Measurements from ENCODE around the gene CDH23.

DNA sequence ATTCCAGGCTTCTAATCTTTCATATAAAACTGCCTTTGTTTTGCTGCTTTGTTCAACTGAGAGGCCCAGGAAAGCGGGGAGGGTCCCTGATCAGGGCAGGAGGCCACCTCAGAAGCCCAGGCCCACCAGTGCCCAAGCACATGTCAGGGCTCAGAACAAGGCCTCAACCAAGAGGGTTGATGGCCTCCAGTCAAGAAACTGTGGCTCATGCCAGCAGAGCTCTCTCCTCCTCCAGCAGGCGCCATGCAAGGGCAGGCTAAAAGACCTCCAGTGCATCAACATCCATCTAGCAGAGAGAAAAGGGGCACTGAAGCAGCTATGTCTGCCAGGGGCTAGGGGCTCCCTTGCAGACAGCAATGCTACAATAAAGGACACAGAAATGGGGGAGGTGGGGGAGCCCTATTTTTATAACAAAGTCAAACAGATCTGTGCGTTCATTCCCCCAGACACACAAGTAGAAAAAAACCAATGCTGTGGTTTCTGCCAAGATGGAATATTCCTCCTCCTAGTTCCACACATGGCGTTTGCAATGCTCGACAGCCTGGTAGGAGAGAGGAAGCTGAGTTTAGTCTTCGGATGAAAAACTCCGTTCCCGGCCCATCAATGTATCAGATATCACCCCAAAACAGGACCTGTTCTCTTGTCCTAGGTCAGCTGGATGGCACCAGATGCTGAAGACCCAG, 420.4 kb downstream of the CDH23 start:
- TF ChIP-seq, protein P1, sequence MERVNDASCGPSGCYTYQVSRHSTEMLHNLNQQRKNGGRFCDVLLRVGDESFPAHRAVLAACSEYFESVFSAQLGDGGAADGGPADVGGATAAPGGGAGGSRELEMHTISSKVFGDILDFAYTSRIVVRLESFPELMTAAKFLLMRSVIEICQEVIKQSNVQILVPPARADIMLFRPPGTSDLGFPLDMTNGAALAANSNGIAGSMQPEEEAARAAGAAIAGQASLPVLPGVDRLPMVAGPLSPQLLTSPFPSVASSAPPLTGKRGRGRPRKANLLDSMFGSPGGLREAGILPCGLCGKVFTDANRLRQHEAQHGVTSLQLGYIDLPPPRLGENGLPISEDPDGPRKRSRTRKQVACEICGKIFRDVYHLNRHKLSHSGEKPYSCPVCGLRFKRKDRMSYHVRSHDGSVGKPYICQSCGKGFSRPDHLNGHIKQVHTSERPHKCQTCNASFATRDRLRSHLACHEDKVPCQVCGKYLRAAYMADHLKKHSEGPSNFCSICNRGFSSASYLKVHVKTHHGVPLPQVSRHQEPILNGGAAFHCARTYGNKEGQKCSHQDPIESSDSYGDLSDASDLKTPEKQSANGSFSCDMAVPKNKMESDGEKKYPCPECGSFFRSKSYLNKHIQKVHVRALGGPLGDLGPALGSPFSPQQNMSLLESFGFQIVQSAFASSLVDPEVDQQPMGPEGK (CRISPR knock-in tag; IDR thresholded peaks at IDR 0.05; ENCODE audit: borderline replicate concordance), result no peak
- TF ChIP-seq ARNTL (CRISPR knock-in tag; IDR thresholded peaks at IDR 0.05; ENCODE audit: borderline replicate concordance, low read depth) (no peak), ZC3H10 (CRISPR knock-in tag; IDR thresholded peaks at IDR 0.05) (no peak), RARB (CRISPR knock-in tag; IDR thresholded peaks at IDR 0.05) (no peak), TCF4 (CRISPR knock-in tag; IDR thresholded peaks at IDR 0.05; ENCODE audit: borderline replicate concordance) (no peak), ZFP30 (CRISPR knock-in tag; IDR thresholded peaks at IDR 0.05) (no peak), BACH2 (CRISPR knock-in tag; IDR thresholded peaks at IDR 0.05; ENCODE audit: borderline replicate concordance) (no peak), ZFP3 (CRISPR knock-in tag; IDR thresholded peaks at IDR 0.05) (no peak), ESRRG (CRISPR knock-in tag; IDR thresholded peaks at IDR 0.05) (no peak), OSR1 (CRISPR knock-in tag; IDR thresholded peaks at IDR 0.05) (no peak)
- TF ChIP-seq, protein P2, sequence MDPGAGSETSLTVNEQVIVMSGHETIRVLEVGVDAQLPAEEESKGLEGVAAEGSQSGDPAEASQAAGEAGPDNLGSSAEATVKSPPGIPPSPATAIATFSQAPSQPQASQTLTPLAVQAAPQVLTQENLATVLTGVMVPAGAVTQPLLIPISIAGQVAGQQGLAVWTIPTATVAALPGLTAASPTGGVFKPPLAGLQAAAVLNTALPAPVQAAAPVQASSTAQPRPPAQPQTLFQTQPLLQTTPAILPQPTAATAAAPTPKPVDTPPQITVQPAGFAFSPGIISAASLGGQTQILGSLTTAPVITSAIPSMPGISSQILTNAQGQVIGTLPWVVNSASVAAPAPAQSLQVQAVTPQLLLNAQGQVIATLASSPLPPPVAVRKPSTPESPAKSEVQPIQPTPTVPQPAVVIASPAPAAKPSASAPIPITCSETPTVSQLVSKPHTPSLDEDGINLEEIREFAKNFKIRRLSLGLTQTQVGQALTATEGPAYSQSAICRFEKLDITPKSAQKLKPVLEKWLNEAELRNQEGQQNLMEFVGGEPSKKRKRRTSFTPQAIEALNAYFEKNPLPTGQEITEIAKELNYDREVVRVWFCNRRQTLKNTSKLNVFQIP (CRISPR knock-in tag; IDR thresholded peaks at IDR 0.05; ENCODE audit: borderline replicate concordance, low read depth), result no peak
